ENCODE results near the gene PLCB2.

The PLCB2 gene

GRCh38 chr15:40250771-40251483, 56.8 kb downstream of the PLCB2 start:
- no peak for DNase-seq (ENCODE audit: low read depth)

GRCh38 chr15:40250304-40250656, 57.5 kb downstream of the PLCB2 start:
- no peak for DNase-seq (ENCODE audit: low read depth)

DNA sequence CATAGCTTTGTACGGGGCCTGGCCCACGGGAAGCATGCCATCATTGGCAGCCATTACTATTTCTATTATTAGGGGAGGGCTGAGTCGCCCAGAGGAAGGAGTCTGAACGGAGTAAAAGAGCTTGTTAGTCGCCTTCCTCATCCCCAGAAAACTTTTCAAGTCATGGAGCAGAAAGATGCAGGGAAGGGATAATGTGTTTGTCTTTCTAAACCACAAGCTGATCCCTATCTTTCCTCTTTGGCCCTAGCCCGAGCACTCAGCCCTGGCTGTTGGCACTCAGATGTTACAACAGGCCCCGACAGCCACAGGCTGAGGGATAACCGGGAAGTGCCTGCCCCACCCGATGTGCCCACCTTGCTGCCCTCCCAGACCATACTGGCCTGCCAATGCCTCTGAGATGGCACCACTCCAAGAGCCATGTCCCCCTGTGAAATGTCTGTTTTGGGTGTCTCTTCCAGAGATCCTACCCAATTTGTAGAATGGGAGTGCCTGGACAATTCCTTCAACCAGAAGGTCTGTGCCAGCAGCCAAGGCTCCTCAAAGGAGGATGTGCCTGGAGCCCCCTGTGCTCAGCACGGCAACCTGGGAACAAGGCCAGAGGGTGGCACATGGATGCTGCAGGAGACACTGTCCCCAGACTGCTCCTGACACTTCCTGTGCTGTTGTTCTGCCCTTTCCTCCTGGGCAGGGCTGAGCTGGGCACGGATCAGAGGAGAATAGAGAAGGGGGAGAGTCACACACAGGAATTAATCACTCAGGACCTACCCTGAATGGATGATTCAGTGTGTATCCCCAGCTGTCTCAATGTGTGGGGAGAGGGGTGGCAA, 58.0 kb downstream of the PLCB2 start:
- no peak for DNase-seq (ENCODE audit: low read depth)

DNA sequence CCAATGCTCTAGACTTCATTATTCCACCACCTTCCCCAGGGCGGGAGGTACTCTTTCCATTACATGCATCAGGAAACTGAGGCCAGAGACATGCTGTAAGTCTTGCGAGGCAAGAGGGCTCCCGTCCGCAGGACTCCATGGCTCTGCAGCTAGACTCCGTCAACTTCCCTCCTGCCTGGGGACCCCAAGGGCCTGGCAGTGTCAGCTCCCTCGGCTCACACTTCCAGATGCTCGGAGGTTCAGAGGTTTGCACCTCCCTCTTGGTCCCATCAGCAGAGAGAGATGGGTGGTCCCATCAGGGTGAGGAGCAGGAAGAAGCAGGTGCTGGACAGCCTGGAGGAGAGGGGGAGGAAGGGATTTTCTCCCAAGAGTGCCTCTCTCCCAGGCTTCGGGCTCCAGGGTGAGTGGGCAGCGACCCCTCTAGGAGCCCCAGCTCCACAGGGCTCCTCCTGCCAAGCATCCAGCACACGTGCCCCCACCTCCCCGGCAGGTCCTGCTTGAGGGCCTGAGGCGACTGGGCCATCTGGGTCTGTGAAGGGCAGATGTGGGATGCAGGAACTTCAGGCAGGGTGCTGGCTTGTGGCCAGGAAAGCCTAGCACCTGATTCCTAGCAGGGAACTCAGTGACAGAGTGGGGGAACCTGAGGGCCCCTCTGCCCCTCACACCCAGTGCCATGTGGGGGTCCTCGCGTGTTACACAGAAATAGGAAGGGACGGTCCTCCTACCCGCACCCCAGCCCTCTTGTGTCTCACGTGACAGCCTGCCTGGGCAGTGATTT, 59.5 kb downstream of the PLCB2 start:
- DNase-seq (ENCODE audit: low read depth): no peak

DNA sequence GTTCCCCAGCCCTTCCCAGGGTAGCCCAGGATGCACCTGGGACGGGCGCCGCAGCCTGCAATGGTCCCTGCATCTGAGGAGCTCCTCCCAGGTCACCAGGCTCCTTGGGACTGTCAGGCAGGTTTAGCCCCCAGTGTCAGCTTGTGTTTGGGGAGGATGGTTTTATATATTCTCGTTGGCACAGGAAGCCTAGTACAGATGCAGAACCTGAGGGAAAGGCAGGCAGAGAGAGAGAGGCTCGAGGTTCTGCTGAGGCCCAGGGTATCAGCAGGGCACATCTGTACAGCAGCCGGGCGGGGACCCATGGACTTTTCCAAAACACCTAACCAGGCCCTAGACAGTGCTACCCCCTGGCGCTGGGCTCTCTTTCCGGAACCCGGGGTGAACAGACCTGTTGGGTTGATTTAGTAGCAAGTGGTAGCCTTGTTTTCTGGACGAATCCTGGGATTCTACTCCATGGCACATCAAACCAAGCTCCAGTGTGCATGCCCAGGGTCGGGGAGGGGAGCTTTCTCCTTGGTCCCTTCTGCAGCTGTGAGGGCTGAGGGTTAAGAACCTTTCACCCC, 60.2 kb downstream of the PLCB2 start:
- DNase-seq (ENCODE audit: low read depth): no peak

DNA sequence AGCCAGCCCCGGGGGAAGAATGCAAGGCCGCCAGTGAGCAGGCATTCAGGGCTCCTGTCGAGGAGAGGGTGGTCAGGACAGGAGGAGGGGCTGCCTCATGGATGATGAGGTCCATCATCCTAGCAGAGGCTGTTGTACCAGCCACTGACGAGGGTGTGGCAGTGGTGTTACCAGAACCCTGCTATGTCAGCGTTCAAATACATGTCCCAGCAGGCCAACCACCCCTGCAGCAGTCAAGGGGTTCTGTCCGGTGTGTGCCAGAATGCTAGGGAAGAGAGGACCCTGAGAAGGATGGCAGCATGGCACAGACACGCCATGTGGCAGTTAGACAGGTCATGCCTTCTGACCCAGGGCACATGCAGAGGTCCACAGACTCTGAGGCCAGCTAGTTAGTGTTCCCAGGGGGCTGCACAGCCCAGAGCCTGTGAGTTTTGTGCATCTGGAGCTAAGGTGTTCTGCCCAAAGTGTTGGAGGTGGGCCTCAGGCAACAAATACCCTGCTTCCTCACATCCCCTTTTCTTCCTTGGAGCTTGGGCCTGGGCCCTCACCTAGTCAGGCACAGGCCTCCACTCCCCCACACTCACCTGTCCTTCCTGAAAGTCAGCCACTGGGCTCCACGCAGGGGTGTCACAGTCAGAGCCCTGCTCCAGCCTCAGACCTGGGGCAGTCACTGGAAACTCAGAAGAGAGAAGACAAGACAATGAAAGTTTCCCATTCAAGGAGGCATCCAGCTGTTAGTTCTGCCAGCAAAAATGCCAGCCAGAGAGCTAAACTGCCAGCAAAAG, 61.0 kb downstream of the PLCB2 start:
- DNase-seq (ENCODE audit: low read depth): no peak

- no peak for DNase-seq (ENCODE audit: low read depth)
These were observed 61.9 kb downstream of the PLCB2 start for GRCh38 chr15:40245666-40246450.

DNA sequence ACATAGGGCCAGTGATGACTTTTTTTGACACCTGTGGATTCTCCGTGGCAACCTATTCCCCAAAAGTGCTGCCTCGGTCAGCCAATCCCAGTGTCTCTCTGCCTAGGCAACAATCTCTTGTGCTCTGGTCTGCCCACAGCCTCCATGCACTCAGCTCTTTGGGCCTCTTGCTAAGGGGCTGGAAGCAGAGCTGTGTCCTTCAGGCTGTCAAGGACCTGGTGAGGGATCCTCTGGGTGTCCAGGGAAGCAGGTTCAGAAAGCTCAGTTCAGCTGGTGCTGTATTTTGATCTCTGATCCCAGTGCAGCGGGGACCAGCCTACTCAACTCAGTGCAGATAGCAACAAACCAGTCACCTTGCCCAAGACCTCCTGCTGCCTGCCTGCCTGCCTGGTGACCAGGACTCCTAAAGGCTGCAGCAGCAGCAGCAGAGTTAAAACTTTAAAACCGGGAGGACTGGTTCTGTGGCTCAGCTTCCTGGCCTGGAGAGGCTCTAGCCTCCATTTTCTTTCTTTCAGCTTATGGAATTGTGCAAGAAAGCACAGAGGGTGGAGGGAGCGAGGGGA, 62.7 kb downstream of the PLCB2 start:
- DNase-seq (ENCODE audit: low read depth): no peak

- no peak for DNase-seq (ENCODE audit: low read depth)
These were observed 64.5 kb downstream of the PLCB2 start for GRCh38 chr15:40243126-40243810.

DNA sequence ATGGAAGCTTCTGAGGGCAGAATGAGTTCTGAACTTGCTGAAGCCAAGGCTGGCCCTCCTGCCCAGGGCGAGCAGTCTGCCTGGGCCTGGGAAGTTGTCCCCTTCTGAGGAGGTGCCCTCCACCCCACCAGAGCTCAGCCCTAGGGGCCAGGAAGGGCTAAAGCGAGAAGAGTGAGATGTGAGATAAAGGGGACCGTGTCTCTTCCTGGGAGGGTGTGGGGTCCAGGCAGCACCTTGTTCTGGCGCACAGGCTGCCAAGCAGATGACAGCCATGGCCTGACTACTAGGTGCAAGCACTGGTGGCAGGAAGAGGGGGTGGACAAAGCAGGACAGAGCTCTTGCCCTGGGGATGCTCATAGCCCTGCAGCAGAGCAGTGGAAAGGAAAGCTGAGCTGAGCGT, 65.1 kb downstream of the PLCB2 start:
- no peak for DNase-seq (ENCODE audit: low read depth)

DNA sequence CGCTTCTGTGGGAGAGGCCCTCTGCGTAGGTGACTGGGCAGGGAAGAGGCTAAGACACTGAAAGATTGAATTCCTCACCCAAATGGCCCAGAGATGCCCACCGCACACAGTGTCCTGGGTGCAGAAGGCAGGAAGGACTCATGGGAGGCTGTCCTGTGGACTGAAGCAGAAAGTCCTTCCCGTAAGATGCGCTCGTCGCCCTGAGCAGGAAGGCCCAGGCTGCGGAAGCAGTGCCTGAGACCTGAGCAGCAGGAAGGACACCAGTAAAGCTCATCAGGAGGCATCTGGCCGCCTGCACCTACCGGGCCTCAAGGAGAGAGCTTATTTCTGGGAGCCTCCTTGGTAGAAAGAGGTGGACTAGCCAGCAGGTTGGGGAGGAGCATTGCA, 65.5 kb downstream of the PLCB2 start:
- no peak for DNase-seq (ENCODE audit: low read depth)

DNA sequence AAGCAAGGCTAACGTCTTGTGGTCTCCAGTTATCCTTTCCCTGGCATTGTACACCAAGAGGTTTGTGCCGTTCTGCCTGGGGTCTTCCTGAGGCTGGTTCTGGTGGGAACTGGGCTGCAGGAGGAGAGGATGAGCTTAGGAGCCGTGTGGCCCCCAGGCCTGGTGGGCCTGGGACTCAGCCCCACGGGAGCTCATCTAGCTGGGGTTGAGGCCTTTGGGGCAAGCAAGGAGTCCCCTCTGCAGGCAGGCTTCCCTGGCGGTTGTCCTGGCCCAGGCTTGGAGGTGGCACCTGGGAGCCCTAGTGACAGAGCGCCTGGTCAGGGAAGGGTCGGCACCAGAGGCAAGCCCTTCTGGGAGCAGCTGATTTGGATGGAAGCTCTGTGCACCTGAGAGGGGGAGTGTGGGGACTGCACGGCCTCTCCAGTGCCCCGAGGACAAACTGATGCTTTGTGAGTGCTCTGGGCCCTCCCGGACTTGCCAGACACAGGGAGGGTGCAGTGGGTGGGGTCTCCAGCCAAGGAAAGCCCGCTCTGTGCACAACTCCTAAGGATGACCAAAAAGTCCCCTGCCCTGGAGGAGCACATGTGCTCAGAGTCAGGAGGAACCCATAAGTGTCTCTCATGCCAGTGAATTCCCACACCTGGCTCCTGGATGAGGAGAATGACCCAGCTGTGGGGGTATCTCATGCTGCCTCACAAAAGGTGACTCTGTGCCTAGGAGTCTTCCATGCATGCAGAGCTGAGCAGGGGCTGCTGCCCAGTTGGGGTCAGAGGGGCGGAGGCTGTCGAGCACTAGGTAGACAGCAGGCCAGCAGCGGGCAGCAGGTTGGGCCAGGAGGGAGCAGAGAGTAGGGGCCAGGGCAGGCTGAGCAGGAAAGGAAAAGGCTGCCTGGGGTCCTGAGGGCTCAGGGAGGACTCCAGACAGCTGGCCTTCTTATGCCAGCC, 66.2 kb downstream of the PLCB2 start:
- DNase-seq (ENCODE audit: low read depth): no peak

DNA sequence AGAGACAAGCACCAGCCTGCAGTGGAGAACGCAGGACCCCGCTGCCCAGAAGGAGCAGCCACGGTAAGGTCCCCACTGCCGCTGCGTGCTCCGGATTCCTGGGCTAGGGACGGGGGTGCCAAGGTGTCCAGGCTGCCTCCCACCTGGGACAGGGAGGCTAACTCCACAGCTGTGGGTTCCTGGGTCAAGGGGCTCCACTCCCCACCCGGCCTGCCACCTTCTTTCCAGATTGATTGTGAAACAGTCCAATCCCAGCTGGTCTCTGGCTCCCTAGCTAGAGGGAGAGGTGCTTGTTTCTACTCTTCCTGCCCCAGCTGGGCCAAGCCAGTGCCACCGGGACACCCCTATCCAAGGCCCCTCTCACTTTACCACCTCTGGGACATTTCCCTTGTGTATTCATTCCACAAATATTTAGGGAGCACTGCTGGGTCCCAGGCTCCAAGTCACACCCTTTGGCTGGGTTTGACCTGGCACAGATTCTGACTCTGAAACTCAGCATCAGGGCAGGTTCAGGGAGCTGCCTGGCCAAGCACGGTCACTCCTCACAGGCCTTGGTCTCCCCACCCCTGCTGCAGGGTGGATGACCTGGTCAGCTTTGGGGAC, 67.0 kb downstream of the PLCB2 start:
- no peak for DNase-seq (ENCODE audit: low read depth)

DNA sequence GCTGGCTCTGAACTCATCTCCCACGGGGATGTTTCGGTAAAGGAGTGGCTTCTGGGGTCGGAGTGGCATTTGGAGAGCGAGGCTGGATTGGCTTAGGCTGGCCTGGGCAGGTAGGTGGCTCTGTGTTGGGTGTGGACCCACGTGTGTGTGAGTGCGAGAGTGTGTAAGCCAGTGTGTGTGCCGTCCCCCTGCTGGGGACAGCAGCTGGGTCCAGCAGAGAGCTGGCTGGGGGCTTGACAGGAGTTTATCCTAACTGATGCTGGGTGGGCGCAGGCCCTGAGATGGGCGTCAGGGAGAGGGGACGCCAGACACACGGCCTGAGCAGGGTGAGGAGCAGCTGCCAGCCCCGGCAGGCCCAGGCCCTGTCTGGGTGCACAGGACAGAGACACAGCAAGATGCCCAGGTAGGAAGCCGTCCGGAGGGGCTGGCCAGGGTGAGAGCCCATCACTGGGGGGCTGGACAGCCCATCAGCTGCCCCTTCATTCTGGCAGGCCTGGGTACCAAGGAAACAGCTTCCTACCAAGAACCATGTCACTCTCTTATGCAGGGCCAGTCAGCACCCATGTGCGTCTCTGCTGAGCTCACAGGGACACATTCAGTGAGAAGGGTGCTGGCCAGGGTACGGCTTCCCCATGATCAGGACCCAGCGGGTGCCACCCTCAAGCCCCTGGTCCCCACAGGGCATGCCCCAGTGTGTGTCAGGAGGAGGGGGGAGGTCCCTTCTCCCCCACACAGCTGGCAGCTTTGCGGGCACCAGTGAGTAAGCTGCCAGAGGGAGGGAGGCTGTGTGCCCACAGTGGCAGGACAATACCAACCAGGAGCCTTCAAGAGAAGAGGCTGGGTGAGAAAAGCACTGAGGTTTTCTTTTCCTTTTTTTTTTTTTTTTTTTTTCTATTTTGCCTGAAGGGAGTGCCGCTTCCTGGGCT, 67.8 kb downstream of the PLCB2 start:
- DNase-seq (ENCODE audit: low read depth): no peak

DNA sequence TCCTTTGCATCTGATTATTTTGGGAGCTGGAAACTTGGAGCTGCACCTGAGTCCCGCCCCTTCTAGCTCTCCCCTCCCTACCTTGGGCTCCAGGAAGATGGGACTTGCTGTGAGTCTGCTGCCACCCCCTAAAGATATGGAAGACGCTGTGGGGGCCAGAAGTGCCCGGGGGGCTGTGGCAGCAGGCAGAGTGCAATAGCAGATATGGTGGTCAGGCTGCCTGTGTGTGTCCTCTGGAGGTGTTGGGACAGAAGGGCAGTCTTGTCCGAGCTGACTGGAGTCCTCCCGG, 68.4 kb downstream of the PLCB2 start:
- no peak for DNase-seq (ENCODE audit: low read depth)

GRCh38 chr15:40238532-40239403, 69.0 kb downstream of the PLCB2 start, which contains the start of gene PAK6:
PAK6 (plus strand) TSS chr15:40239063; CDS start chr15:40264786, 25,723 bp downstream.
- peak; percentile 24 for DNase-seq (ENCODE audit: low read depth)

Data from stimulated activated CD4-positive, alpha-beta T cell treated with anti-CD3 and anti-CD28 coated beads, Interleukin-2, amount 100 ng/mL, for 4 hours (primary cell).